GM21360 (cell line): ENCODE results near the gene ZNF217.
"Not testable (repeated sequence)": the region's sequence is repeated elsewhere in the genome, so short reads cannot be mapped to it uniquely, and the experiment has no call there.

Experiments used
- ATAC-seq: cut with Tn5 transposase; IDR thresholded peaks from one replicate; pipeline ENCODE4 v1.9.1; 2021; ENCODE audit warnings: mild to moderate bottlenecking, moderate library complexity; ENCODE audit not compliant: unreplicated experiment

ZNF217 gene

DNA sequence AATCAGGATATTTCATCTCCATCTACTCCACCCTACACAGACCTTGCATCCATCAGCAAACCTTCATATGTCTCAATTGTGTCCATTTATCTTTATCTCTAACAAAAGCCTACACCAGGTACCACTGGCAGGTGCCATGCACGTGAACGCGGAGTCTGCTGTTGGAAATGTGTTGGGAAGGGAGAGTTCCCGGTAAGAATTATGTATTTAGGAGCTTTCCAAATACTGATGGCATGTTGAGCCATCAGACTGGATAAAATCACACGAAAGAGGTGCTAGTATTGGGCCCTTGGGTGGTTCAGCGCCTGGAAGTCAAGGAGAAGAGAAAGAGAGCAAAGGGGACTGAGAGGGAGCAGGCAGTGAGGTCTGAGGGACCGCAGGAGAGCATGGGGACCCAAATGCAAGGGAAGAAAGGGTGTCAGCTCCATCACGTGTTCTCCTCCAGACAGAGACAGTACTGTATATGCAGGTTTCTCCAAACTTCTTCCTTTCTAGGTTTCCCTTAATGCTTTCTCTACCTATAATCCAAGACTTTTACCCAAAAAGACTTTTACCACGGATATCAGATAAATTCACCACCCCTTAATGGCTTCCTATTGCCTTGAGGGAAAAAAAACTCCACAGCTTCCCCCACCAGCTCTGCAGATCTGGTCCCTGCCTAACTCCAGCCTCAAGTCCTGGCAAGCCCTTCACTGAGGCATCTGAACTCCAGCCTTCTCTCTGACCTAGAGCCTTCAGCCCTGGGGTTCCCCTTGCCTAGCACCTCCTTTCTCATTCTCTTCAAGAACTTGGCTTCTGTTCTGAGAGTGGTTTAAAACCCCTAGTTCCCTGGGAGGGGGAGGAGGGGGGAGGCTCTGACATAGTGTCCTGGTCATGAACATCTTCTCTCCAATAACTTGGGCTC is 4.8 kb upstream of the ZNF217 start:
- no peak for ATAC-seq

GRCh38 chr20:53597521-53598120 is 4.0 kb upstream of the ZNF217 start:
- ATAC-seq = no peak

DNA sequence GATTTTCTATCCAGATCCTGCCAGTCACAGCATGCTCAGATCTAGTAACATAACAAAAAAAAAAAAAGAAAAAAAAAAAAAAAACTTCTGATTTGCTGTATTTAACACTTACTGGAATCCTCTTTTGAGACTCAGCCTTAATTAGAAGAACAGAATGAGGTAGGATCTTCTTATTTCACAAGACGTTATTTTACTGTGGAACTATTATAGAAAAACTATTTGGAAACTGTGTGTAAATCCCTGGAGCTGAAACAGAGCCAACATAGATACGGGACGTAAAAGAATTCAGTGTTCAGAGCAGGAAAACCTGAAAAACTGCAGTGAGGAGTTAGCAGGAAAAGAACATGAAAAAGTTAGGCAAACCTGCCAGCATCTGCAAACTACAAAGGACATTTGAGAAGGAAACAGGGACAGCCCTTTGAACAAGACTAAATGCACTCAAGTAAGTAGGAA is 3.4 kb upstream of the ZNF217 start:
- ATAC-seq = no peak

- not testable (repeated sequence) for ATAC-seq
Observed at GRCh38 chr20:53596189-53597001, 2.8 kb upstream of the ZNF217 start.

- not testable (repeated sequence) for ATAC-seq
Observed at GRCh38 chr20:53595742-53596141, 2.1 kb upstream of the ZNF217 start.

DNA sequence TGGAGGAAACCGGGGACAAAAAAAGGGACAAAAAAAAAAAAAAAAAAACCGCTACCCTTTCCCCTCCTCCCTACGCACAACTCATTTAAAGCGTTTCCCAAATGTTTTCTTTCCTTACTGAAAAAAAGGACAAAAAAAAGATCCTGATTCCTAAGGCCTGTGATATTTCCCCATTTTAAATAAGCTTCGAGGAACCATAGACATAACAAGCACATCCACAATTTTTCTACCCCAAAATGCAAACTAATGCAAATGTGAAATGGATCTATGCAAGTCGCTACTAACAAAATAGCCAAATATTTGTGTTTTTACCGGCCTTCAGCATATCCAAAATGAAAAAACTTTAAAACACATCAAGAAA is 1.4 kb upstream of the ZNF217 start:
- ATAC-seq = no peak

DNA sequence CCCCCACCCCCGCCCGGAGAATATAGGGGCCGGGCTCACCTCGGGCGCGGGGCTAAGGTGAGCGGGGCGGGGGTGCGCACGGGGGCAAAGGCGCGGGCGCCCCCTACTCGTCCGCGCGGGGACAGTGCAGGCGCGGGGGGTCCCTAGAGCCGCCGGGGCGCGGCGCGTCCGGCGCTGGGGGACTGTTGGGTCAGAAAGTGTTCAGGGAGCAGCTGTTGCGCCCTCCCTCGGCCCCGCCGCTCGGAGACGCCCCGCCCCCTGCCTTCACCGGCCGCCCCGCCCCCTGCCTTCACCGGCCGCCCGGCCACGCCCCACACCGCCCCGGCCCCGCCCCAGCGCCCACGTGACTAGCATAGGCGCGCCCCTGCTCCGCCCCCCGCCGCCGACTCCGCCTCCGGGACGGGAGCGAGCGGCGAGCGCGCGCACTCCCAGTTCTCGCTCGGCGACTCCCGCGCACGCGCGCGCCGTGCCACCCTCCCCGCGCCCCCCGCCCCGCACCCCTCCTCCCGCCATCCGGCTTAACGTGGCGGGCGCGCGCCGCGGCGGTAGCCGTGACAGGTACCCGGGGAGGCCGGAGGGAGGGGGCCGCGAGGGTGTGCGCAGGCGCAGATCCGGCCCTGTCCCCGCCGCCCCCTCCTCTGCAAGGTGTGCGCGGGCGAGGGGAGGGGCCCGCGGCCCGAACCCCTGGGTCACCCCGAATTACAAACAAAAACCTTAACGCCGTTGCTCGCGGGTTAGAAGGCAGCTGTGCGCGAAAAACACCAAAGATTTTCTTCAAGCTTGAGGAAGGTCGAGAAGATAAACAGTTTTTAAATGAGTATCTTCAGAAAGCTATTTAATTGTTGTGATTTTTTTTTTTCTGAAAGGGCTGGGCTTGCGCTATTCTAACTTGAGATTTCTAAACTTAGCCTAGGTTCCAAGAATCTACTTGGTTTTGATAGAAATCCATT is 704 bp upstream of the ZNF217 start:
- ATAC-seq = peak; percentile 60

DNA sequence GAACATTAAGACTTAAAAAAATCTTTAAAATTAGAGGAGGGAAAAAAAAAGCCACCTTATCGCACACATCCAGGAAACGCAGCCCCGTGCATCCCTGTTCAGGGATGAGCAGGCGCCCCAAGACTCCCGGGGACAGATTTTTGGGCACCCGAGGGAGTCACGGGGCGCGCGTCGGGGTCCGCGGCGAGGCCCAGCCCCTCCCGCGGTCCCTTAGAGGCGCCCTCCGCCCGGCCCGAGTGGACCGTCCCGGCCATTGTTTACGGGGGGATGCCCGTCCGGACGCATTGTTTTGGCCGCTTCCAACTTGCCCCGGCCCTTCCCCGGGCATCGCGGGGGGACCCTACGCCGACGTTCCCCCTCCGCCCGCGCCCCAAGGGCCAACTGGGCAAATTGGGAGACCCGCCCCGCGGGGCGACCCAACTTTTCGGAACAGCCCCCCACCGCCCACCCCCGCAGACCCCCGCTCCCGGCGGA is 610 bp downstream of the ZNF217 start:
- ATAC-seq = no peak

DNA sequence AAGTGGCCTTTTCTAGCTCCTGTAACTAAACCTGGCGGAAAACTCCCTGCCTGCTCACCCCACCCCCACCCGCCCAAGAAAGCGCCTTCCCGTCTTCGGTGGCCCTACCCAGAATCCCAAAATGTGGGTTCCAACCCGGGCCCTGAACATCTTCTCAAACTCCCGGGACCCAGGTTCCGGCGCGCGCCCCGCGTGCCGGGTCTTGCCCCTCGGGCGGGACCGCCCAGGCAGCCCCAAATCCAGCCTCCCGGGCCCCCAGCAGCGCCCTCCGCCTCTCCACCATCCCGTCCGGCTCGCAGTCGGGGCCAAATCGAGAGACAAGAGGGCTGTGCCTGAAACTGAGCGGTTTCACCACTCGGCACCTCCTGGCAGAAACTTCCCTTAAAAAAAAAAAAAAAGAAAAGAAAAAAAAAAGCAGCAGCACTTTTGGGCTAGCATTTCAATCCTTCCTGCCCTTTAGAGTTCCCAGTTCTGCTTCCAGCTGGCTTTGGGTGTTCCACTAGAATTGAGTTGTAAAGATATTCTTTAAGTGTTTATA is 1.1 kb downstream of the ZNF217 start:
- not testable (repeated sequence) for ATAC-seq

GRCh38 chr20:53591941-53592441 is 1.6 kb downstream of the ZNF217 start:
- not testable (repeated sequence) for ATAC-seq

- ATAC-seq = not testable (repeated sequence)
Observed at GRCh38 chr20:53591206-53591741, 2.4 kb downstream of the ZNF217 start.

DNA sequence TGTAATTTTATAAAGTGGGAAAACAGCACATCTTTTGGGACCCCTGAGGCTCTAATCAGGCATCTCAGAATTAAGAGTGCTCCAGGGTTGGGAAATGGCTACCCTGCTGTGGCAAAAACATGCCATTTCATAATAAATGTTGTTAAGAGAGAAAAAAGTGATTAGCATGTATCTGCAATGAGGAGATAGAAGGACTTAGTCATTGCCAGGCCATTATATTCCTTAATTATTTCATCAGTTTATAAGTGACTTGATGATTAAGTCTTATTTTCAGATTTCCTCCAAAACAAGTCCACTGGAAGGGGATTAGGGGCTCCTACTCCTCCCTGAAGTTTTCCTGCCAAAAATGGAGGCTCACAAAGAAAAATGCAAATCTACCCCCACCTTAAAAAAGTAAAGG is 3.0 kb downstream of the ZNF217 start:
- ATAC-seq = not testable (repeated sequence)

GRCh38 chr20:53590122-53590521 is 3.5 kb downstream of the ZNF217 start:
- ATAC-seq = not testable (repeated sequence)

GRCh38 chr20:53589321-53590065 is 4.1 kb downstream of the ZNF217 start:
- ATAC-seq = not testable (repeated sequence)

- ATAC-seq = not testable (repeated sequence)
Observed at GRCh38 chr20:53587157-53587703, 6.4 kb downstream of the ZNF217 start.

DNA sequence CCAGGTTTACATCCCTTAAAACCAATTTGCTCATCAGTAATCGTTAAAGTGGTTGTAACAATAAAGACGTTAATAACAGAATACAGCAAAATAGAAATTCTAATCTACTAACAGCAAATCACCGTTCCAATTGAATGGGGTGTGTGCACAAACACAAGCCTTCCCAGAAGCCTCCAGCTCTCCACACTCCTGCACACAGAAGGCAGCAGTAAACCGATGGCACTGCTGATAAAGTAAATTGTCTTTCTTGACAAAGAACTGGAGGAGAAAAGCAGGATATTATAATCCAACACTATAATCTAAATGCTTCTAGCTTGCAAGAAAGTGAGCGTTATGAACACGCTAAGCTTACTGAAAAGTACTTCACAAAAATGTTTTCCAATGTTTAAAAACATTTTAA is 7.0 kb downstream of the ZNF217 start:
- no peak for ATAC-seq

DNA sequence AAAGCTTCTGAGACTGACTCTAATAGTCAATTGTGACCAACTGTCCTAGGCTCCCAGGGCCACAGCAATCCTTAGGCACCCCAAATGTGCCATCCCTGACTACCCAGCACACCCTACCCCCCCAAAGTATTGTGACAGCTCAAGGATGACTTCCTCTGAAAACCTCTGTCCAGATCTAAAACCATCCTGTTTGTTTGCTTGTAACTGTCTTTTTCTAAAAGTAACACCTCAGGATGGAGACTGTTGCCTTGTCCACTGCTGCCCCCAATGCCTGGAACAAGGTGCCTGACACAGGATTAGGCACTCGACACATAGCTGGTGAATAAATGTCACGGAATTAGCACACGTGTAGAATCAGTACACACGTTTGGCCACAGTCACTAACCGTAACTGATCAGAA is 7.7 kb downstream of the ZNF217 start:
- not testable (repeated sequence) for ATAC-seq

GRCh38 chr20:53585004-53585569 is 8.6 kb downstream of the ZNF217 start:
- not testable (repeated sequence) for ATAC-seq
